ENCODE results near the gene TEX51. TPM values are rescaled to one million over a fixed set of nuclear protein-coding genes. Genes with fewer than 3 reads are reported as not detected.

TEX51 gene
- polyA plus RNA-seq, 5 donors, result not detected

GRCh38 chr2:126914811-126915500, 16.3 kb downstream of the TEX51 start:
- DNase-seq, result no peak

GRCh38 chr2:126915903-126916302, 17.2 kb downstream of the TEX51 start:
- DNase-seq, result no peak

- no peak for DNase-seq
These were observed 18.1 kb downstream of the TEX51 start for GRCh38 chr2:126916744-126917143.

- DNase-seq, result no peak
These were observed 22.4 kb downstream of the TEX51 start for GRCh38 chr2:126921066-126921465.

DNA sequence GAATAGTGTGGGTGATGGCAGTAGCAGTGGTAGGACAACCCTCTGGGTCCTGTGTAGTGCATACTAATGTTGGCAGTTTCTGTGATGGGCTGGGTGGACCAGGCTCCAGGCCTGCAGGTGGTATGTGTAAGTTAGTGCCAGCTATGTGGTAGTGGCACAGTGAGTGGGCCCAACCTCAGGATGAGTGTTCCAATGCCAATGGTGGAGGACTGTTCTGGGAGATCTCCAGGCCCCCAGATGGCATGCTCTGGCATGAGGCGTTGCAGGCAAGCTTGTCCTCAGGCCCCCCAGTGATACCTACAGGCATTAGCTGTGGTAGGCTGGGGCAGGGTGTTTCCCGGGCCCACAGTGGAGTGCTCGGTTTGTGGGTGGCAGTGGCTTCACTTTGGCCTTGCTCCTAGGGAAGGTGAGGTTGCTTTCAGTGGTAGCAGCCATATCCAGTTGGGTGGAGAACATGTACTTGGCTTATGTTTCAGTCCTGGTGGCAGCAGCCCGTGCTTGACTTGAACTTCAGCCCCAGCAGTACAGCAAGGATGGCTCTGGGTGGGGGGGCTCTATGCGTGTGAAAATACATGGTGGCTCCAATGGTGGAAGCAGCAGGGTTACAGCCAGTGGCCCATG, 32.4 kb downstream of the TEX51 start:
- no peak for DNase-seq

- no peak for DNase-seq
These were observed 33.8 kb downstream of the TEX51 start for GRCh38 chr2:126932529-126932928.

- DNase-seq, result no peak
These were observed 34.4 kb downstream of the TEX51 start for GRCh38 chr2:126932966-126933710.

- no peak for DNase-seq
These were observed 35.0 kb downstream of the TEX51 start for GRCh38 chr2:126933711-126934091.

- DNase-seq, result no peak
These were observed 36.1 kb downstream of the TEX51 start for GRCh38 chr2:126934809-126935208.

- no peak for DNase-seq
These were observed 37.1 kb downstream of the TEX51 start for GRCh38 chr2:126935774-126936173.

DNA sequence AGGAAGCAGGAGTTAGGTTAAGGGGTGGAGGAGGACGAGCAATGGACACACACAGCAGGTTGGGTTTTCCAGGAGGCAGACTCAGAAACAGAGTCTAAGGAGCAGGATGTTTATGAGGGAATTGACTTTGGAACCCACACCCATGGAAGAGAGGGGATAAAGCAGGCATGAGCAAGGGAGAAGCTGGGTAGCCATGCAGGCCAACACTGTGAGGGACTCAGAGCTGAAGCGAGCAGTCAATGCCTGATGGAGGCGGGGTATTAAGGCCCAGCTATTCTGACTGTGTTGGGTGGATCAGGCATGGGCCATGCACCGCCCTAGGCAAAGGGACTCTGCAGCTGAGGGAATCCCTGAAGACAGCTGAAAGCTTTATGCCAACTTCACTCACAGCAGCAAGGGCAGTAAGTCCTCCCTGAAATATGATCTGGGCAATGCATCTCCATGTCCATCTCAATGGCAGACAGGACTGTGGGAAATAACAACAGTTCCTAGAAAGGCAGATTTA, 37.6 kb downstream of the TEX51 start:
- DNase-seq, result no peak

GRCh38 chr2:126940331-126940730, 41.6 kb downstream of the TEX51 start:
- DNase-seq, result no peak

DNA sequence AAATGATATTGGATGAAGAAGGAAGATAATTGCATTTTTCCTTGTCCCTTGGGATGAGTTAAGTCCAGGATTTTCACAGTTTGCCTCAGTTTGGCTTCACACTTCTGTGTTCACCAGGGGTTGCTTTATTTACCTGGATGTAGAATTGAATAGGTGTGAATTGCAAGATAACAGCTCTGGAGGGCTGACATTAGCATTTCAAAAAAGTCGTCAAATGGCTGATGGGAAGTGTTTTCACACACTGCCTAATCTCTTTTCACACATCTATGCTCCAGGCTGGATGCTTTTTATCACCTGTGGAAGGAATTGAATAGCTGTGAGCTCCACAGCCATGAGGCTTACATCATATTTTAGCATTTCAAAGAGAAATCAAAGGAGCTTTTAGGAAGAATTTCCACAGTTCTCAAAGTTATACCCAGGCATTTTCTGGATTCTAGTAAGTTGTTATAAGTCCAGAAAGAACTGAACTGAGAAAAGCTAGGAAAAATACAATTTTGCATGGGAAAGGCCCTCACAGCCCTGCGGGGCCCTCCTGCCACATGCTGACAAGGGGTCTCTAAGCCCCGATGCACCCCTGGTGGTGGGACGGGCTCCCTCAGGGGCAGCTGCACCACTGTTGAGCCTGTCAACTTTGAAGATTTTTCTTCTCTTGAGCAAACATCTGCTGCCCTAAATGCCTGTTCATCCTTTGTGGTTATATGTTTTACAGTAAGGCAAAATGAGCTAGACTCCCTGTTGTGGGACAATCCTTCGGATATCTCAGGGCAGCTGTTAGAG, 43.9 kb downstream of the TEX51 start:
- DNase-seq, result no peak

GRCh38 chr2:126943612-126944348, 45.1 kb downstream of the TEX51 start:
- DNase-seq, result no peak

DNA sequence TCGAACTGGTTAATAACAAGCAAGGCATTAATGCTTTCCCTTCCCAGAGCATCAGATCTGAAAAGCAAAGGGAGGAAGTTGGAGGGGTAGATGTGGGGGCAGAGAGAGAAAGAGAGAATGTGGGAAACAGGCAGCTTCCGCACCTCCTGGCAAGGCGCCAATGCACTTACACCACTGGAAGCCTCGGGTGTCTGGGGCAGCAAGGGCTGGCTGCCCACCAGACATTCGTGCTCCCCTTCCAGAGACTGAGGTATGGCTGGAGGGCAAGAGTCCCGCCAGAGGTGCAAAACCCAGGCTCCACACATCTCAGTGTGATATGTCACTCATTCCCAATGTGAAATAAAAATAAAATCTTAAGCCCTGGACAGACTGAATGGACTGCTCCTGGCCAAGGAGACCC, 46.4 kb downstream of the TEX51 start:
- no peak for DNase-seq

GRCh38 chr2:126946318-126947102, 47.8 kb downstream of the TEX51 start:
- DNase-seq, result no peak

DNA sequence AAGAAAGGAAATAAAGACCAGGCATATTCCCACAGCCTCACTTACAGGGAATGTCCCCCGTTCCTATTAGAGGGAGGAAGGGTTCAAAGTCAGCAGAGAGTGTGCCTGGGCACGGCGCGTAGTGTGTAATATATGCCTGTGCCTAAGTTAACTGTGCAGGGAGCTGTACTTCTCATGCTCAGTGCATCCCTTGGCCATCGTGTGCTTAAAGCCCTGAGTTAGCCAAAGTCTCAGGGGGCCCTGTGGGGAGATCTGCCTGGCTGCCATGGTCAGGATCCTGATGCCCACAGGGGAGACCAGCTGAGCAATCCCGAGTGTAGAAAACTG, 48.4 kb downstream of the TEX51 start:
- DNase-seq, result no peak

- DNase-seq, result no peak
These were observed 51.1 kb downstream of the TEX51 start for GRCh38 chr2:126949775-126950174.

DNA sequence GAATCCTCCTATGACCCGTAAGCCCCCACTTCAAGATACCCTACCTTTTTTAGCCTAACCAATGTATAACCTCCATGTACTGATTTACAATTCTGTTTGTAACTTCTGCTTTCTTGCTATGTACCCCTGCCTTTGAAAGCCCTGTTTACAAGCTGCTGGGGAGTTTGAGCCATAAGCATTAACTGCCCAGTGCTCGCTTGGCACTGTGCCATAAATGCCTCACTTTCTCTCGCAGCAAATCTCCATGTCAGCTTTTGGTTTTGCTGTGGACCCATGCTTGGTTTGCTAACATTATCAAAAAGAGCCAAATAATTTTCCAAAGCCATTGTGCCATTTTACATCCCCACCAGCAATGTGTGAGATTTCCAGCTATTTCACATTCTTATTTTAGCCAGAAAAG, 51.8 kb downstream of the TEX51 start:
- DNase-seq, result no peak
